CD4-positive, alpha-beta T cell treated with Interleukin-15 for 1 hour (primary cell): Measurements from ENCODE around the gene GRIK1.

Experiments
- DNase-seq: peaks from one replicate; pipeline ENCODE4 v3.0.0-alpha.2; 2020

The GRIK1 gene

GRCh38 chr21:29511096-29511495, 428.7 kb downstream of the GRIK1 start:
- no peak for DNase-seq

GRCh38 chr21:29509121-29509520, 430.7 kb downstream of the GRIK1 start:
- DNase-seq: no peak

GRCh38 chr21:29508301-29508700, 431.5 kb downstream of the GRIK1 start:
- DNase-seq: no peak

GRCh38 chr21:29506947-29507346, 432.8 kb downstream of the GRIK1 start:
- DNase-seq: no peak

- DNase-seq: no peak
Observed at GRCh38 chr21:29506214-29506613, 433.6 kb downstream of the GRIK1 start.

GRCh38 chr21:29504751-29505321, 435.0 kb downstream of the GRIK1 start:
- no peak for DNase-seq

- DNase-seq: no peak
Observed at GRCh38 chr21:29501451-29501850, 438.3 kb downstream of the GRIK1 start.

- DNase-seq: no peak
Observed at GRCh38 chr21:29499734-29500343, 440.0 kb downstream of the GRIK1 start.

- no peak for DNase-seq
Observed at GRCh38 chr21:29499229-29499628, 440.6 kb downstream of the GRIK1 start.

- DNase-seq: no peak
Observed at GRCh38 chr21:29496337-29496736, 443.5 kb downstream of the GRIK1 start.

- DNase-seq: no peak
Observed at GRCh38 chr21:29490016-29490415, 449.8 kb downstream of the GRIK1 start.

- no peak for DNase-seq
Observed at GRCh38 chr21:29487154-29487553, 452.6 kb downstream of the GRIK1 start.
